Gastrocnemius medialis (tissue), 4 donors: ENCODE results near the gene DSCAML1.

ENCODE experiments used
- POLR2A ChIP-seq, 2 donors: fragments of 450-650 bp; IDR thresholded peaks; one replicate each; pipeline ENCODE4 v1.6.1; 2017; ENCODE audit warnings: antibody characterized with exemption in 2 of 2, mild to moderate bottlenecking in 2 of 2, moderate library complexity in 2 of 2
- TF ChIP-seq, protein P1 (sequence below), 5 experiments: fragments of 450-650 bp in 3 of 5; fragments of 200-600 bp in 2 of 5; sonication (generic) in 2 of 5; IDR thresholded peaks in 4 of 5; conservative IDR thresholded peaks in 1 of 5; 1 replicate in 4 of 5; 2 replicates in 1 of 5; pipeline ENCODE4 v1.5.1; 2016 to 2019; ENCODE audit warnings: antibody characterized with exemption in 5 of 5, mild to moderate bottlenecking in 3 of 5, moderate library complexity in 3 of 5

DNA sequence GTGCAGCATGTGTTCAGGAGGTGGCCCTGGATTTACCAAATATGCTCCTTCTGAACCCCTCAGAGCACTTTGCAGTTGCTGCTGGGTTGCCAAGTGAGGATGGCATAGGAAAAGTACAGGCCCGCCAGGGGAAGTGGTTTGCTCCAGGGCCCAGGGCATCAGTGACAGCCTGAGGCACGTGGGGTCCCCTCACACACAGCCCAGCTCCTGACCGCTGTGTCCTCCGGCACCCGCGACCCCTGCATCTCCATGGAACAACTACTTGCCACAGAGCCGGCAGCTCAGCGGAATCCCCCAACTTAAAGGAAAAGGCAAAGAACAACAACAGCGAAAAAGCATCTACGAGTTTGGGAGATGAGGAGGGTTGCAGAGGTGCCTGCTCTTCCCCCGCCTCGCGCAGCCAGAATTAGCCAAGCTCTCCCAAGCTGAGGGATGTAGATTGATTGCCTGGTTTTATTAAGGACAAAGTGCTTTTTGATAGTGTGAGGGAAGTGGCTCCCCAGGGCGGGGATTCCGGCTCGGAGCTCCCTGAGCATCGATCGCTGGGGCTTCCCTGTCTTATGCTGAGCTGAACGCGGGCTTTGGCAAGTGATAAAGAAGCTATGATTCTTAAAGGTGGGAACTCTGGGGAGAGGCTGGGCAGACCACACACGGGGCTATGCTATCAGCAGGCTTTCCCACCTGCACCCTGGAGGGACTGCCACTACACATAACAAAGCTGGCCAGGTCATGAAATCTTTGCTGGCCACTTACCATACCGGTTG is 294.8 kb downstream of the DSCAML1 start:
- TF ChIP-seq, protein P1, sequence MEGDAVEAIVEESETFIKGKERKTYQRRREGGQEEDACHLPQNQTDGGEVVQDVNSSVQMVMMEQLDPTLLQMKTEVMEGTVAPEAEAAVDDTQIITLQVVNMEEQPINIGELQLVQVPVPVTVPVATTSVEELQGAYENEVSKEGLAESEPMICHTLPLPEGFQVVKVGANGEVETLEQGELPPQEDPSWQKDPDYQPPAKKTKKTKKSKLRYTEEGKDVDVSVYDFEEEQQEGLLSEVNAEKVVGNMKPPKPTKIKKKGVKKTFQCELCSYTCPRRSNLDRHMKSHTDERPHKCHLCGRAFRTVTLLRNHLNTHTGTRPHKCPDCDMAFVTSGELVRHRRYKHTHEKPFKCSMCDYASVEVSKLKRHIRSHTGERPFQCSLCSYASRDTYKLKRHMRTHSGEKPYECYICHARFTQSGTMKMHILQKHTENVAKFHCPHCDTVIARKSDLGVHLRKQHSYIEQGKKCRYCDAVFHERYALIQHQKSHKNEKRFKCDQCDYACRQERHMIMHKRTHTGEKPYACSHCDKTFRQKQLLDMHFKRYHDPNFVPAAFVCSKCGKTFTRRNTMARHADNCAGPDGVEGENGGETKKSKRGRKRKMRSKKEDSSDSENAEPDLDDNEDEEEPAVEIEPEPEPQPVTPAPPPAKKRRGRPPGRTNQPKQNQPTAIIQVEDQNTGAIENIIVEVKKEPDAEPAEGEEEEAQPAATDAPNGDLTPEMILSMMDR (IDR thresholded peaks at IDR 0.05 in 4 of 5, conservative IDR thresholded peaks at IDR 0.05 in 1 of 5), result no peak
- no peak for TF ChIP-seq POLR2A (IDR thresholded peaks at IDR 0.05)
